Globus pallidus (tissue), 1 donor: ENCODE measurements around the gene FRMD8.

Source experiments
- DNase-seq: peaks from one replicate; pipeline ENCODE4 v3.0.0-alpha.2; 2015; ENCODE audit warnings: low spot score

The FRMD8 gene

GRCh38 chr11:65392899-65393298 lies 6.5 kb downstream of the FRMD8 start:
- no peak for DNase-seq

- DNase-seq, result no peak
Measured at GRCh38 chr11:65393513-65394079, 7.2 kb downstream of the FRMD8 start.

DNA sequence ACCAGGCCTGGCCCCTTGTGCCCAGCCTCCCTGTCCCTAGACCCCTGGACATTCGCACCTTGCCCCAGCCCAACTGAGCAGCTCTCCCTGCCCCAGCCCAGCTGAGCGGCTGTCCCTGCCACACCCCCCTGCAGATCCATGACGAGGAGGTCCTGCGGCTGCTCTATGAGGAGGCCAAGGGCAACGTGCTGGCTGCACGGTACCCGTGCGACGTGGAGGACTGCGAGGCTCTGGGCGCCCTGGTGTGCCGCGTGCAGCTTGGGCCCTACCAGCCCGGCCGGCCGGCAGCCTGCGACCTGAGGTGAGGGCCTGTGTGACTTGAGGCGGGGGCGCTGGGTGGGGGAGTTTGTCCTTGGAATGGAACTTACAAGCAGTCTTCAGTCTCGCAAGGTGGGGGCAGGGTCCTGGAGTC lies 7.7 kb downstream of the FRMD8 start:
- DNase-seq, result no peak

DNA sequence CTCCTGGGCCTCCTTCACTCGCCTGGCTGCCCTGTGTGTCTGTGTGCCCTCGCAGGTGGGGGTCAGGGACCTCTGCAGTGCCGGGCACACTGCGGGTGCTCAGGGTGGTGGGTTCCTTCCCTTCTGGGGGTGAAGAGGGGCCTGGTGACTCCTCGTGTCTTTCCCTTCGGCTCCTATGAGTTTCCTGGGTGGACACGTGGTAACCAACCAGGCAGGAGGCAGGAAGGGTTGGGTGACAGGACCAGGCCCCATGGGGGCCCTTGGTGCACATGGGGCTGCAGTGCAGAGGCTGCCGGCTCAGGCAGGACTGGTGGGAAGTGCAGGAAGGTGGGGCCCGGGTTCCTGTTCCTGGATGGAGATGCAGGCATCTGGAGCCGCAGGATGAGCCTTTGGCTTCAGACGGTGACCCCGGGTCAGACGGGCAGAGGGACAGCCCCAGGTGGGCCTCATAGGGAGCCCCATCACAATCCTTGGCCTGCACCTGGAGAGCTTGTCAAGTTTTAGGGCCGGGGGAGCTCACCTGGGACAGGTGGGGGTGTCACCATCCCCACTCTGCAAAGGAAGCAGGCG lies 9.6 kb downstream of the FRMD8 start:
- DNase-seq, result no peak

GRCh38 chr11:65396769-65397745 lies 10.6 kb downstream of the FRMD8 start:
- no peak for DNase-seq

DNA sequence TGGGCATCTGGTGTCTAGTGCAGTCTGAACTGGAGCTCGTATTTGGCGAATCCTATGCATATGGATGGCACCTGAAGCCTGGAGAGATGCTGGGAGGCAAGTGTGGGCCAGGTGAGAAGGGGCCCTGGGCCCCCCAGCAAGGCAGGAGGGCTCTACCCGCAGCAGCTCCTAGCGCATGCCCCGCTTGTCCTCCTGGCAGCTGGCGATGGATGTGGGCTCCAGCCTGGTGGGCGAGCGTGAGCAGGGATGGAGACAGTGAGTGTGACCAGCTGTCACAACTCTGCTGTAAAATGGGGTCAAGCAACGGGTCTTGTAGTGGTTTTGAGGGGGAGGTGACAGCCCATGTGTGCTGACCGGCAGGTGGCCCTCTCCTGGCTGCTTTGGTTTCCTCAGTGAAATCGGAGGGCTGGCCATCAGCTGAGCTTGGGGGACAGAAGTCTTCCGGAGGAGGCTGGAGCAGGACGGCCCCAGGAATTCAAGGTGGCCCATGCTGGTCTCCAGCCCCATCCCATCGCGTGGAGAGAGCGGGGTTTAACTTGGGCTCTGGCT lies 12.0 kb downstream of the FRMD8 start:
- no peak for DNase-seq

GRCh38 chr11:65399249-65399648 lies 12.8 kb downstream of the FRMD8 start:
- DNase-seq, result no peak

- DNase-seq, result no peak
Measured at GRCh38 chr11:65399845-65400244, 13.4 kb downstream of the FRMD8 start.

DNA sequence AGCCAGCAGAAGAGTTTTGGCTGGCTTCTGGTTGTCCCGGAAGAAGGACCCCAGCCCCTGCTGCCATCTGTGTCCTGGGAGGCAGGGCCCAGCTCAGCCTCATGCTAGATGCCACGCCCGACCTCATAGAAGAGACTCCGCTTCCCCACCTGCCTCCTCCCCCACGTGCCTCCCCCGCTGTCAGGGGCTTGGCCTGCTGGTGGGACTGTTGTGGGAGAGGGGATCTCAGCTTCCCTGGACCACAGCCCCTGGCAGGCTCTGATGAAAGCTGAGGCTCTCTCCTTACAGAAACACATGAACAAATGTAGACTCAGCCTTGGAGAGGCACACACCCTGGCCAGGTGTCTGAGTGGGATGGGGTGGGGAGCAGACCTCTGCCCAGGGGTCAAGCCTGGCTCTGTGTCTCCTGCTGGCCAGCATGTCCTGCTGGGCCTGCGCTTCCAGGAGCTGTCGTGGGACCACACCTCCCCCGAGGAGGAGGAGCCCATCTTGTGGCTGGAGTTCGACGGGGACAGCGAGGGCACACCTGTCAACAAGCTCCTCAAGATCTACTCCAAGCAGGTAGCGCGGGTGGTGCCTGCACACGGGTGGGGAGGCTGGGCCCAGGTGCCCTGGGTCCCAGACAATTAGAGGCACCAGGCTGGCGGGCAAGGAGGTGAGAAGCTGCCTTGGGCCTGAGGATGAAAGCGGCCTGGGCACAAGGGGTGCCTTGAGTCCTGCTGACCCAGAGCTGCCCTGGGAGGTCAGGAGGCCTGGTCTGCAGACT lies 14.1 kb downstream of the FRMD8 start:
- no peak for DNase-seq

- no peak for DNase-seq
Measured at GRCh38 chr11:65401073-65401802, 14.8 kb downstream of the FRMD8 start.

GRCh38 chr11:65401803-65402248 lies 15.4 kb downstream of the FRMD8 start:
- no peak for DNase-seq

DNA sequence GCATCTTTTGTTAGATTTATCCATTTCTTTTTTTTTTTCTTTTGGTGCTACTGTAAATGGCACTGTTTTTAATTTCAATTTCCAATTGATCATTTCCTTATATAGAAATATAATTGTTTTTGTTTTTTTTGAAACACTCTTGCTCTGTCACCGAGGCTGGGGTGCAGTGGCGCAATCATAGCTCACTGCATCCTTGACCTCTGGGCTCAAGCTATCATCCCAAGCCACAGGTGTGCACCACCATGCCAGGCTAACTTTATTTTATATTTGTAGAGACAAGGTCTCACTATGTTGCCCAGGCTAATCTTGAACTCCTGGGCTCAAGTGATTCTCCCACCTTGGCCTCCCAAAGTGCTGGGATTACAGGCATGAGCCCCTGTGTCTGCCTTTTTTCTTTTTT lies 16.4 kb downstream of the FRMD8 start:
- DNase-seq, result no peak

DNA sequence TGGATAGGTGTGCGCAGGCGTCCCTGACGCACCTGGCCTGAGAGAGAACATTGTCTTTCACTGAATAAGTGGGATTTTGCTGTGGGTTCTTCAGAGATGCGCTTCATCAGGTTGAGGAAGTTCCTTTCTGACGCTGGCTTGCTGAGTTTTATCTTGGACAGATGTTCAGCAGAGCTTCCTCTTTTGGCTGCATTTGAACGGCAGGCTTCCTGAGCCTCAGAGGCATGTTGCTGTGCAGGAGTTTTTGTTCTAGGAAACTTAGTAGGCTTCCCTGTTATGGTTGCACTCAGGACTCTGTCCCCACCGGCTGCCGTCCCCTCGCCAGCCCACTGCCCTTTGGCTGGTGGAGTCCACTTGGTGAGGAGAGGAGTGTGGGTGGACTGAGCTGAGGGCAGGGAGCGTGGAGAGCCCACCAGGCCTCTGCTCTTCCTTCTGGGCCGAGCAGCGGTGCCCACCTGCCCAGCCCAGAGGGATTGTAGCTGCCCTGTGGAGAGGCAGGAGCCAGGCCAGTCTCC lies 17.2 kb downstream of the FRMD8 start:
- DNase-seq, result peak; percentile 42

DNA sequence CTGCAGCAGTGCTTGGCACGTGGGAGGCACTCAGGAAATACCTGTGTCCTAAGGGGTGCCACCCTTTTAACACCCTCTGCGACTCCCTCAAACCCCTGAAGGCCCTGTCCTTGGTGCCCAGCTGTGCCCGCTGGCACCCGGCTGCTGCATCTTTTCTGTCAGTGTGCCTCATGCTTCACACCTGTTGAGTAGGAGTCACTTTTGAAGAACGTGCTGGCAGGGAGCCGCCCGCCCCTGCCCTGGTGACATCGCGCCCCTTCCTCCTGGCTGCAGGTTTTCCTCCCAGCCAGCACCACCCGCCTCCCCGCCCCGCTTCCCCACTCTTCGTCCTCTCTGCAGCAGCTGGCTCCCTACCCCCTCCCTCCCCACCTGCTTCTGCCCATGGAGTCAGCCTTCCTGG lies 17.8 kb downstream of the FRMD8 start:
- no peak for DNase-seq

DNA sequence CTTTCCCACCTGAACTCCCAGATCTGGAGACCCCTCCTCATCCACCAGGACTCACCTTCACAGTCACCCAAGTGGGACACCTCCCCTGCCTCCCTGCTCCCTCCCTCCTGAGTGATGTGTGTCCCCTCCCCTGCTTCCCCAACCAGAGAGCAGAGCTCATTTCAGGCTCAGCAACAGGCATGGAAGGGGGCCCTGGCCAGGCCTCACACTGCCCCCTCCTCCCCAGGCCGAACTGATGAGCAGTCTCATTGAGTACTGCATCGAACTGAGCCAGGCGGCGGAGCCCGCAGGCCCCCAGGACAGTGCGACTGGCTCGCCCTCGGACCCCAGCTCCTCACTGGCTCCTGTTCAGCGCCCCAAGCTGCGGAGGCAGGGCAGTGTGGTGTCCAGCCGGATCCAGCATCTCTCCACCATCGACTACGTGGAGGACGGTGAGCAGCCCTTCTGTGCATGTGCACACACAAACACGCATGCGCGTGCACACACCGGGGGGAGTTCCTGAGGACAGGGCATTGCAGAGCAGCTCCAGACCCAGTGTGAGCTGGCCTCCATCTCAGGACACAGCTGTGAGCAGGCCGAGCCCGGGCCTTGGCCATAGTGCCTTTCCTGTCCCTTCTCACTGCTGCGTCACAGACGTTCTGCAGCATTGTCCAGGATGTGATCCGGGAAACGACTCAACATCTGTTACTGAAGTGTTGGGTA lies 18.4 kb downstream of the FRMD8 start:
- no peak for DNase-seq

DNA sequence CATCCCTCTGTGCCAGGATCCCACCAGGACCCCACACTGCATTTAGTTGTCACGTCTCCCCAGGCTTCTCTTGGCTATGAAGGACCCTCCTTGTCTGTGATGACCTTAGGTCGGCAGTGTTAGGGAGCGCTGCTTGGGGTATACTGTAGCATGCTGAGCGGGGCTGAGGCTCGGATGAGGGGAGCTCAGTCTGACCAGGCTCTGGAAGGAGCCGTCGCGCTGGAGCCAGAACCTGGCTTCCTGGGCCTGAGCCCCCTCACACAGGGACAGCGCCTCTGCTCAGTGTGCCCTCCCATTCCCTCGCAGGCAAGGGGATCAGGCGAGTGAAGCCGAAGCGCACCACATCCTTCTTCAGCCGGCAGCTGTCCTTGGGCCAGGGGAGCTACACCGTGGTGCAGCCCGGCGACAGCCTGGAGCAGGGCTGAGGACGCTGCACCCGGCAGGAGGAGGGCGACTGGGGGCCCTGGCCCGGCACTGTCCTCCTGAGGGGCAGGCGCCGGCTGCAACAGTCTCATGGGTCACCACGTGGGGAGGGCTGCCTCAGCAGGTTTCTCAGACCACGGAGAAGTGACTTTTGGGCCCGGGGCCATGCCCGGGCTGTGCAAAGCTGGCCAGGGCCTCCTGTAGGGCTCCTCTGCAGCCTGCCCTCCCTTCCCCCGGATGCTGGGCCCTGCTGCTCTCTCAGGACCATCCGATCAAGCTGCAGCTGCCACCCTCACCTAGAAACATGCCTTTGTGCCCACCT lies 24.7 kb downstream of the FRMD8 start:
- no peak for DNase-seq

- no peak for DNase-seq
Measured at GRCh38 chr11:65411681-65412070, 25.2 kb downstream of the FRMD8 start.

GRCh38 chr11:65412271-65413076 lies 26.0 kb downstream of the FRMD8 start:
- DNase-seq, result no peak
